SK-N-SH (cell line): ENCODE measurements around the gene SSBP1. TPM values are rescaled to one million over a fixed set of nuclear protein-coding genes. Genes with fewer than 3 reads are reported as not detected.
"Not testable (repeated sequence)": the region's sequence is repeated elsewhere in the genome, so short reads cannot be mapped to it uniquely, and the experiment has no call there.

Source experiments
- CTCF ChIA-PET: fragments of 300-600, 350-600 bp; formaldehyde crosslinking; extraction: SDS; loops from one replicate; lab custom pipeline; 2021; lab: Yijun Ruan, JAX
- POLR2A ChIA-PET: fragments of 350-600 bp; sonication (Branson Sonifier 250); formaldehyde crosslinking; extraction: SDS; loops from one replicate; lab custom pipeline; 2020; ENCODE audit warnings: antibody characterized with exemption, inconsistent platforms; lab: Yijun Ruan, JAX
- DNase-seq: peaks from one replicate; pipeline ENCODE4 v3.0.0; 2012
- H2AFZ ChIP-seq: fragments of 200-600 bp; sonication (generic); 2 replicates; pipeline ENCODE4 v1.8.1; 2016; ENCODE audit warnings: antibody characterized with exemption, mild to moderate bottlenecking, low read depth
- H3F3A ChIP-seq: fragments of 200-600 bp; sonication (generic); replicated peaks from 2 replicates; pipeline ENCODE3; 2016; ENCODE audit warnings: antibody characterized with exemption, mild to moderate bottlenecking; ENCODE audit not compliant: insufficient read depth
- H3K27ac ChIP-seq, 2 experiments: fragments of 200-500 bp in 1 of 2; fragments of 200-600 bp in 1 of 2; sonication (Bioruptor generic) in 1 of 2; sonication (generic), shearing (Covaris generic) in 1 of 2; 2 replicates each; pipeline versions ENCODE4 v1.5.1 to v1.6.1; 2014 to 2016; ENCODE audit warnings: low read depth in 2 of 2, inconsistent platforms in 1 of 2, low read length in 1 of 2, mild to moderate bottlenecking in 1 of 2, mixed read lengths in 1 of 2
- H3K27me3 ChIP-seq: fragments of 200-600 bp; sonication (generic), shearing (Covaris generic); 2 replicates; pipeline ENCODE4 v1.6.1; 2016; ENCODE audit warnings: mixed run types; ENCODE audit not compliant: insufficient read depth
- H3K36me3 ChIP-seq, 2 experiments: fragments of 200-500 bp in 1 of 2; fragments of 200-600 bp in 1 of 2; sonication (Bioruptor generic) in 1 of 2; sonication (generic) in 1 of 2; replicated peaks in 1 of 2; 2 replicates each; pipeline versions ENCODE3 to v1.5.1; 2014 to 2016; ENCODE audit warnings: low read length in 1 of 2, mild to moderate bottlenecking in 1 of 2; ENCODE audit not compliant: insufficient read depth in 2 of 2, control insufficient read depth in 1 of 2
- H3K4me1 ChIP-seq, 2 experiments: fragments of 200-500 bp in 1 of 2; fragments of 200-600 bp in 1 of 2; sonication (Bioruptor generic) in 1 of 2; sonication (generic), shearing (Covaris generic) in 1 of 2; 2 replicates each; pipeline versions ENCODE4 v1.5.1 to v1.6.1; 2014 to 2016; ENCODE audit warnings: low read depth in 1 of 2, low read length in 1 of 2, mixed run types in 1 of 2; ENCODE audit not compliant: insufficient read depth in 2 of 2, control insufficient read depth in 1 of 2
- H3K4me2 ChIP-seq: fragments of 200-600 bp; sonication (generic), shearing (Covaris generic); 2 replicates; pipeline ENCODE4 v1.6.1; 2017; ENCODE audit warnings: mixed run types
- H3K4me3 ChIP-seq, 2 experiments: fragments of 200-500 bp in 1 of 2; fragments of 200-600 bp in 1 of 2; sonication (Bioruptor generic) in 1 of 2; sonication (generic), shearing (Covaris generic) in 1 of 2; 2 replicates each; pipeline versions ENCODE4 v1.5.1 to v1.8.1; 2014 to 2016; ENCODE audit warnings: low read depth in 2 of 2, inconsistent platforms in 1 of 2, low read length in 1 of 2, mild to moderate bottlenecking in 1 of 2, mixed read lengths in 1 of 2, moderate library complexity in 1 of 2
- H3K79me2 ChIP-seq: fragments of 200-600 bp; sonication (generic); 2 replicates; pipeline ENCODE4 v1.8.1; 2017; ENCODE audit warnings: mild to moderate bottlenecking; ENCODE audit not compliant: insufficient read depth
- H3K9ac ChIP-seq: fragments of 200-600 bp; sonication (generic); 2 replicates; pipeline ENCODE4 v1.6.1; 2017; ENCODE audit warnings: mixed run types
- H3K9me2 ChIP-seq: fragments of 200-600 bp; sonication (generic); 2 replicates; pipeline ENCODE4 v1.6.1; 2017; ENCODE audit warnings: mixed run types
- H3K9me3 ChIP-seq: fragments of 200-600 bp; sonication (generic); 2 replicates; pipeline ENCODE4 v1.6.1; 2017; ENCODE audit warnings: mixed run types, mild to moderate bottlenecking, moderate library complexity
- H4K20me1 ChIP-seq: fragments of 200-600 bp; sonication (generic); 2 replicates; pipeline ENCODE4 v1.6.1; 2017; ENCODE audit warnings: mild to moderate bottlenecking, mixed run types; ENCODE audit not compliant: insufficient read depth
- CHD2 ChIP-seq: fragments of 150-350 bp; IDR thresholded peaks from 2 replicates; pipeline ENCODE4 v1.6.1; 2018; ENCODE audit warnings: low read length; ENCODE audit not compliant: partially characterized antibody
- EZH2phosphoT487 ChIP-seq: fragments of 200-600 bp; sonication (generic); IDR thresholded peaks from 2 replicates; pipeline ENCODE4 v1.6.1; 2017; ENCODE audit warnings: low read depth, mixed run types, mild to moderate bottlenecking, antibody characterized with exemption, moderate library complexity, borderline replicate concordance
- GATA2 ChIP-seq: sonication (generic); formaldehyde crosslinking; IDR thresholded peaks from 2 replicates; pipeline ENCODE4 v1.5.0; 2020; ENCODE audit warnings: mild to moderate bottlenecking, missing genetic modification reagents
- TCF12 ChIP-seq: IDR thresholded peaks from 2 replicates; pipeline ENCODE4 v1.4.0; 2012
- WGBS: methylation state at CpG from one replicate; pipeline ENCODE4 v1.1.6; 2017; ENCODE audit warnings: low lambda C conversion rate; 5-methylcytosine and 5-hydroxymethylcytosine counted together
- polyA plus RNA-seq, 3 experiments: library from polyadenylated mRNA; depleted of rRNA; stranded (reverse); fragments of >200 nt; gene quantifications; 2 replicates each; pipeline ENCODE4 v1.2.3, GENCODE V29; 2012
- TF ChIP-seq, protein P1 (sequence below): fragments of 150-350 bp; IDR thresholded peaks from 2 replicates; pipeline ENCODE4 v1.6.1; 2017; ENCODE audit warnings: antibody characterized with exemption, low read length, low read depth, borderline replicate concordance
- TF ChIP-seq, protein P2 (sequence below): fragments of 200-600 bp; sonication (generic); IDR thresholded peaks from 2 replicates; pipeline ENCODE4 v1.6.1; 2017; ENCODE audit warnings: antibody characterized with exemption, mild to moderate bottlenecking, moderate library complexity
- TF ChIP-seq, protein P3 (sequence below): IDR thresholded peaks from 2 replicates; pipeline ENCODE4 v1.4.0; 2012; ENCODE audit warnings: low read depth

The SSBP1 gene
- polyA plus RNA-seq, 1 of the 3 experiments (the other 2 are of a cell fraction): 212 TPM

DNA sequence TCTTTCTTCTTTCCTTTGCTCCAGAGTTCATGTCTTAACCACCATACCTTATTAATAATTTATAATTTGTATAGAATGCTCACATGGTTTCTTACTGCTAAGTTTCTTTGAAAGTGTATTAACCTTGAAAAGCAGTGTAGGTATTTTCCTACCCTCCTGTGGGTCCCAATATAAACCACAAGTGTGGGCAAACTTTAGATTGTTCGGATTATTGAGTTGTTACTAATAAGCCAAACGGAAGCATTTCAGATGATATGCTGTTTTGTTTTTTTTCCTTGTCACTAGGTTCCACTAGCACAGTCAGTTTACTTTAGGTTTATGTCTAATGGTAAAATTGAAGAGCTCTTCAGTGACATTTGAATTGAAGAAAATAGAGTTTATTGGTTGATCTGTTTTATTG is 10.2 kb downstream of the SSBP1 start (continued):
- TF ChIP-seq CHD2 (no peak), GATA2 (CRISPR knock-in tag) (no peak), EZH2phosphoT487 (no peak)
- TF ChIP-seq, protein P1, sequence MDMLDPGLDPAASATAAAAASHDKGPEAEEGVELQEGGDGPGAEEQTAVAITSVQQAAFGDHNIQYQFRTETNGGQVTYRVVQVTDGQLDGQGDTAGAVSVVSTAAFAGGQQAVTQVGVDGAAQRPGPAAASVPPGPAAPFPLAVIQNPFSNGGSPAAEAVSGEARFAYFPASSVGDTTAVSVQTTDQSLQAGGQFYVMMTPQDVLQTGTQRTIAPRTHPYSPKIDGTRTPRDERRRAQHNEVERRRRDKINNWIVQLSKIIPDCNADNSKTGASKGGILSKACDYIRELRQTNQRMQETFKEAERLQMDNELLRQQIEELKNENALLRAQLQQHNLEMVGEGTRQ: no peak

DNA sequence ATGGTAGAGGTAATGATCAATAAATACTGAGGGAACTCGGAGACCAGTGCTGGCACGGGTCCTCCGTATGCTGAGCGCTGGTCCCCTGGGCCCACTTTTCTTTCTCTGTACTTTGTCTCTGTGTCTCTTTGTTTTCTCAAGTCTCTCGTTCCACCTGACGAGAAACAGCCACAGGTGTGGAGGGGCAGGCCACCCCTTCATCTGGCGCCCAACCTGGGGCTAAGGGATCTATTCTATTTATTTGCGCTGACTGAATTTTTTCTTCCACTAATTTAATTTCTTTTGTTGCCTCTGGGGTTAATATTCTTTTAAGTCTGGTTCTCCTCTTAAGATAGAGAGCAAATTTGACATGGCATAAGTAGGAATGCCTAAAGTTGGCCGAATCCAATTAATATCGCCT is 13.7 kb downstream of the SSBP1 start:
- POLR2A ChIA-PET, H4K20me1 ChIP-seq, H3K9me2 ChIP-seq, H3K9ac ChIP-seq, H3K79me2 ChIP-seq, H2AFZ ChIP-seq, CTCF ChIA-PET, H3K27ac ChIP-seq, H3K4me1 ChIP-seq, H3K27me3 ChIP-seq, DNase-seq, H3K4me2 ChIP-seq: not testable (repeated sequence)
- peak overlapping the region in 1 of 2 experiments; percentile 12; a peak in 1 of 4 replicates for H3K4me3 ChIP-seq
- WGBS: 97% methylated on average over 10 of the region's 10 CpGs
- peaks cover 86 to 91% of the 10 kb centered on the region in 2 experiments for H3K36me3 ChIP-seq
- H3K9me3 ChIP-seq: peaks cover 28% of the 10 kb centered on the region
- peaks cover 12% of the 10 kb centered on the region for H3F3A ChIP-seq

DNA sequence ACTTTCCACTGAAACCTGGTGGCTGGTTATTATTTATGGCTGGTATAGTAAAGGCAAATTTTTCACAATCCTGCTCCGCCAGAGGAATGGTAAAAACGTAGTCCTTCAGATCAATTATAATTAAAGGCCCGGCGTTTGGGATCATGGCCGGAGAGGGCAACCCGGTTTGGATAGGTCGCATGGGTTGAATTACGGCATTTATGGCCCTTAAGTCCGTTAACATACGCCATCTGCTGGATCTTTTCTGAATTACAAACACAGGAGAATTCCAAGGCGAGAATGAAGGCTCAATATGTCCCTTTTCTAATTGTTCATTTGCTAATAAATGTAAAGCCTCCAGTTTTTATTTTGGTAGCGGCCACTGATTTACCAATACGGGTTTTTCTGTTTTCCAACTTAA is 14.5 kb downstream of the SSBP1 start:
- ChIA-PET CTCF (no interaction called here), POLR2A (no interaction called here)
- Histone ChIP-seq H3K4me3 (no peak overlapping the region; a peak in 1 of 4 replicates), H3K27ac (no peak overlapping the region), H3K9me3 (peaks cover 28% of the 10 kb centered on the region), H3K4me1 (no peaks in the 10 kb centered on the region), H3F3A (peaks cover 12% of the 10 kb centered on the region), H4K20me1 (no peaks in the 10 kb centered on the region), H3K36me3 (peaks cover 91 to 93% of the 10 kb centered on the region in 2 experiments), H3K27me3 (no peaks in the 10 kb centered on the region), H3K4me2 (no peak overlapping the region), H3K9me2 (no peaks in the 10 kb centered on the region), H2AFZ (no peak overlapping the region), H3K9ac (no peak overlapping the region), H3K79me2 (no peaks in the 10 kb centered on the region)
- WGBS: 96% methylated on average over 13 of the region's 13 CpGs
- DNase-seq: no peak
- TF ChIP-seq, protein P2, sequence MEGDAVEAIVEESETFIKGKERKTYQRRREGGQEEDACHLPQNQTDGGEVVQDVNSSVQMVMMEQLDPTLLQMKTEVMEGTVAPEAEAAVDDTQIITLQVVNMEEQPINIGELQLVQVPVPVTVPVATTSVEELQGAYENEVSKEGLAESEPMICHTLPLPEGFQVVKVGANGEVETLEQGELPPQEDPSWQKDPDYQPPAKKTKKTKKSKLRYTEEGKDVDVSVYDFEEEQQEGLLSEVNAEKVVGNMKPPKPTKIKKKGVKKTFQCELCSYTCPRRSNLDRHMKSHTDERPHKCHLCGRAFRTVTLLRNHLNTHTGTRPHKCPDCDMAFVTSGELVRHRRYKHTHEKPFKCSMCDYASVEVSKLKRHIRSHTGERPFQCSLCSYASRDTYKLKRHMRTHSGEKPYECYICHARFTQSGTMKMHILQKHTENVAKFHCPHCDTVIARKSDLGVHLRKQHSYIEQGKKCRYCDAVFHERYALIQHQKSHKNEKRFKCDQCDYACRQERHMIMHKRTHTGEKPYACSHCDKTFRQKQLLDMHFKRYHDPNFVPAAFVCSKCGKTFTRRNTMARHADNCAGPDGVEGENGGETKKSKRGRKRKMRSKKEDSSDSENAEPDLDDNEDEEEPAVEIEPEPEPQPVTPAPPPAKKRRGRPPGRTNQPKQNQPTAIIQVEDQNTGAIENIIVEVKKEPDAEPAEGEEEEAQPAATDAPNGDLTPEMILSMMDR: peak; percentile 59
- TF ChIP-seq TCF12: no peak
- TF ChIP-seq, protein P3, sequence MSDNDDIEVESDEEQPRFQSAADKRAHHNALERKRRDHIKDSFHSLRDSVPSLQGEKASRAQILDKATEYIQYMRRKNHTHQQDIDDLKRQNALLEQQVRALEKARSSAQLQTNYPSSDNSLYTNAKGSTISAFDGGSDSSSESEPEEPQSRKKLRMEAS: no peak
